Thyroid gland (tissue), 4 donors: ENCODE measurements around the gene ABCG5.

Experiments
- CTCF ChIP-seq, 6 experiments: fragments of 200-600 bp in 3 of 6; fragments of 450-650 bp in 3 of 6; sonication (generic) in 3 of 6; IDR thresholded peaks; one replicate each; pipeline ENCODE4 v1.5.1; 2016 to 2019; ENCODE audit warnings: antibody characterized with exemption in 6 of 6, mild to moderate bottlenecking in 2 of 6, inconsistent platforms in 1 of 6, moderate library complexity in 1 of 6
- POLR2A ChIP-seq, 2 donors: fragments of 450-650 bp; IDR thresholded peaks; one replicate each; pipeline ENCODE4 v1.6.1; 2017; ENCODE audit warnings: antibody characterized with exemption in 2 of 2, mild to moderate bottlenecking in 2 of 2, moderate library complexity in 1 of 2

- TF ChIP-seq CTCF (IDR thresholded peaks at IDR 0.05) (no peak), POLR2A (IDR thresholded peaks at IDR 0.05) (no peak)
Measured at GRCh38 chr2:43777306-43777926, 61.2 kb downstream of the ABCG5 start.
